ENCODE results near the gene CLASP1.

CLASP1 gene

DNA sequence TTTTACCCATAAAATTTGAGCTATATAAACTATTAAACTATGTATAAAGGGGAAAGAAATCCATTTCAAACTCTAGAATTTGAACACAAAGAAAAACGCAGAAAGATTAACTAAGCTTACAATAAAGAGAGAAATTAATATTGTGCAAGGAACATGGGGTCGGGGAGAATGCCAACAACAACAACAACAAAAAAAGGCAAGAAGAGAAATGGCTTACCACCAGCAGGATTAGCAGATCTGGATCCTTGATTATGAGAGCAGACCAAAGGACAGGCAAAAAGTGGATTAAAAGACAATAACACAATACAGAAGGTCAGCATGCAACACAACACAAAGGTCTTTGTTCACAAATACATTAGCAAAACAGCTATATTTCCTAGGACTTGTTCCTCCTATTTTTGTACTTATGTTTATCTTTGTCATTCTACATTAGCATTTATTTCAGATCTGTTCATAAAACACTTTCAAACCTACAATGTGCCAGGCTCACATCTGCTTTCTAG, 222.0 kb downstream of the CLASP1 start:
- no peak for DNase-seq (ENCODE audit: low spot score)

DNA sequence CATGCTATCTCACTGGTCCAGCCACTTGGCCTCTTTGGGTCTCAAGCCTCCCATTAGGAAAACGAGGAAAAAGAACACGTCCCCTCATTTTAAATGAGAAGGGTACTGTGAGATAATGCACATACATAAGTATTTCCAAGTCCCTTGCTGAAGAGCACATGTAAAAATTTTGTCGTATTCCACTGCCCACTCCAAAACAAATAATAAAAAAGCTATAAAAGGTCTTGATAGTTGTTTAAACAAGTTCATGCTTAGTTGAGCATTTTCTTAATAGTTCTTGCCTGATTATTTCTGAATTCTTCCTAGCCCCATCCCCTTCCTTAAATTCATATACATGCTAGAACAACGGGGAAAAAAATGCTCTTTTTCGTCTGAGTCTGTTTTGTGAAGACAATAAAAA, 228.8 kb downstream of the CLASP1 start:
- DNase-seq (ENCODE audit: low spot score) = no peak

DNA sequence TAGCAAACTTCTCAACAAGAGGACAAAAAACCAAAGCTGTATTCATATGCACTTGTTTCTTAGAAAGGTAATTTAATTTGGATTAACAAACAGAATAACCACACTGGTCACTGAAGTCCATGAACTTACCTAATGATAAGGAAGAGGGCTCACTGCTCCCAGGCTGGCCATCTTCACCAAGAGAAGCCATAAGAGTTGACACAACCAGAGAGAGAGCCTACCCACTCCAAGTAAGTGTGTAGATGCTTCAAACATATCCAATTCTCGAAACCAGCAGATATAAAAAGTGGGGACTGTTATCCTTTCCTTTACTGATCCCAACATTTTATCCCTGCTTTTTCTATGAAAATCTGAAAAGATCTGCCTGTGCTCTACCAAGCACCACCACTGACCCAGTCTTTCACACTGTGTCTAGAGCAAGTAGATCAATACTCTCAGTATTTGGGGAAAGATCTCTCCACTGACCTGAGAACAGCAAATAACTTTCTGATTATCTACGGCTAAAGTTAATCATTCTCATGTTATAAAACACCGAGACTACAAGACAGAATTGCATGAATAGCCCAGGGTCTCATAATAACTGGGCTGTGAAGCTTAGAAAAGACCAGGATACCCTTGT, 230.1 kb downstream of the CLASP1 start:
- DNase-seq (ENCODE audit: low spot score) = no peak

DNA sequence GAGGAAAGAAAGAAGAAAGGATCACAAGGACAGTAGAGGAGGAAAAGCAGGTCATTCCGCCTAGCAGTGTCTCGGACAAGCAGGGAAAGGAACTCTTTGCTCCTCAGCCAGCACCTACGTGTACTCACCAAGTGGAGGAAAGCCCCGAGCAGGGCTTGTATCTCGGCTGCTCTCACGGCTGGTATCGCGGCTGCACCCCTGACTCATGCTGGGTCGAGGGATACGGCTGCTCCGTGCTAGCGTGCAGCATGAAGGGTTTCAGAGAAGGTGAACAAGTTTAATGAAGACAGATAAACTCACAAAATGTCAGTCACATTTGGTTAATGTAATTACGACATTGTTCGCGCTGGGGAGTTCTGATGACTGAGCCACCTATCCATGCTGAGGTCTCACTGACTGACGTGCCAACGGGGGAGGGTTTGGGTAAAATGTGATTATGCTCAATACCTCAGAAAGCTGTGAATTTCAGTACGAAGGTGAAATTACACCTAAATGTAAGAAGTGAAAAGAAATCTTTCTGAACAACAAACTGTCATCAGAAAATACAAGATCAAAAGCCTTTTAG, 230.7 kb downstream of the CLASP1 start:
- no peak for DNase-seq (ENCODE audit: low spot score)

DNA sequence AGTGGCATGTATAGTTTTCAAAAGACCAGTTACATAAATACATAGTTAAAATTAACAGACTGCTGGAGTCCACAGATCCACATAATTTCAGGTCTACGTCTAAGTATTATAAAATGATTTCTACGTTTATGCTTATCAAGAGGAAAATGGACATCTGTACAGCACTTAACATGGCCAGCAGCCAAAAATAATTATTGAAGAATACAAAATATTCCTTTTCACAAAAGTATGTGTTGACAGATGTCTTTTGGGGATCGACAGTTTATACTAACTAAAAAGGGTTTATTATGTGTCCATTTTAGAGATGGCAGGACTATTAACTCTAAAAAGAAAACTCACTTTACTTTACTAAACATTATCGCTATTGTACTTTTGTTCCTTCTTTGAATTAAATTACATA, 231.4 kb downstream of the CLASP1 start:
- no peak for DNase-seq (ENCODE audit: low spot score)

DNA sequence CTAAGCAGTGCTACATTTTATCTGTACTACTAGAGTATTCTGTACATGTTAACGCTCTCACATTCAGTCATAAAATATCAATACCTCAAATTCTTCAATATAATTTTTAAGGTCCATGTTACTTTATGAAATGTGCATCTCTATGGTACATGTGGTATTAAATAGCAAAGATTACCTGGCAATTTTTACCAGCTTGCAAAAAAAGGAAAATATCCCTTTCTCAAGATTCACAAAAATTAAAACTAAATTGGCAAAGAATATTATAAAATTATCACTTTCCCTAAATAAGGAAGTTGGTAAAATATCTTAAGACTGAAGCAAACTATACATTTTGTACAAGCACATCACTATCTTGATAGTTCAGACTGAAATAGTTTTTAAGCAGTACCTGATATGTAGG, 233.5 kb downstream of the CLASP1 start:
- DNase-seq (ENCODE audit: low spot score) = no peak

DNA sequence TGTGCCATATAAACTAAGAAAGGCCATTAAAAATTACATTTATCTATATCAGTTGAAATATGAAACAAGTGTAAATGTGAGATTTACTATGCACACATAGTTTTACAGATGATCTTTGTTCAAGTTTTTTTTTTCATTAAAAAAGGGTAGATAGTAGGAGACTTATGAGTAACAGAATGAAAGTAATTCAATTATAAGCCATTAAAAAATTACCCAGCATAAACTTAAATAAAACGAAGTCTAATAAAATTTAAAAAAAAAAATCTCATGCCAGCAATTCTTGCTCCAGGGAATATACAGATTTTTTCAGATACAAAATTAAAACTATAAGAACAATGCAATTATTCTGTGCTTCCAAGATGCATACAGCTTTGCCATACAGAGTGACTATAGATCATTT, 236.9 kb downstream of the CLASP1 start:
- DNase-seq (ENCODE audit: low spot score) = no peak

DNA sequence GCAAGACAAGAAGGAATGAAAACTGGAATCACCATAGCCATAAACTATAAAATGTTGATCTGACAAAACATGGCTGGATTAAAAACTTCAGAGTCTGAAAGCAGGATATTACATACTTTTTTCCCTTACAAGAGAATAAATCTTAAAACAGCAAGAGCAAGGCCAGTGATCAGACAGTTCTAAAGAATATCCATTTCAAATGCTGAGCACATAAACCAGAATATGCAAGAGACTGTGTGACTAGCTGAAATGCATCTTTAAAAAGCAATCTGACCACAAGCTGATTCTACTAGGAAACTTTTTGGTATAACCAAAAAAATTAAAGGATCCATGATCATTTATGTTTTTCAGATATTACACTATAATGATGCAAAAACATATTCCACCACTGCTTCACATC, 239.3 kb downstream of the CLASP1 start:
- DNase-seq (ENCODE audit: low spot score) = no peak

DNA sequence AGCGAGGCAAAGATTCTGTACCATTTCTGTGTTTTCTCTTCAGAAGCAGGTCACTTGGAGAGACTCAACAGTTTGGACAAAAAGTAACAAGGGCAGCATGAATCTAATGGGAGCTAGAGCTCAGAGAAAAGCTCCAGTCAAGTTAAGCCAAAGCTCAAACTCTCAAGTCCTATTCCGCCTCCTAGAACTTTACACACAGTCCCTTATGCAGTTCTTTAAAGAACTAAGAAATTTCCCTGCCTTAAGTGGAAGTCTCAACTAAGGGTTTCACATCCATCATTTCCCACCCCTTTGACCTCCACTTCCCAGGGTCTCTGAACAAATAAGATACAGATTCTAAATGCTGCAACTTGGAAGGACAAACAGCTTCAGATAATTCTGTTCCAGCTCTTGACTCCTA, 239.9 kb downstream of the CLASP1 start:
- DNase-seq (ENCODE audit: low spot score) = no peak

DNA sequence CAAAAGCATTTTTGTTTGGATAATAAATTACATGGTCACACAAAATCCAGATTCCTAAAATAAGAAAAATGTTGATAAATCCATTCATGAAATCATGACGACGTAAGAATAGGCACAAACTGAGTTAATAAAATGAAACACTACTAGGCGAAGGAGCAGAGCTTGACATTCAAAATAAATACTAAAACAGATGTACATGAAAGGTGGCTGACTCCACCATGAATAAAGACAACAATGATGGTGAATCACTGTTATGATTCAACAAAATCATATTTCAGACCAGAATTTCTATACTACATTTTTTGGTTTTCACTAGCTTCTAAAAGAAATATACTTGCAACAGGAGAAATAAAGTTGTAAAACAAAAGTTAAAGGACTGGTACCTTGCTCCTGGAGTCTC, 240.6 kb downstream of the CLASP1 start:
- no peak for DNase-seq (ENCODE audit: low spot score)

DNA sequence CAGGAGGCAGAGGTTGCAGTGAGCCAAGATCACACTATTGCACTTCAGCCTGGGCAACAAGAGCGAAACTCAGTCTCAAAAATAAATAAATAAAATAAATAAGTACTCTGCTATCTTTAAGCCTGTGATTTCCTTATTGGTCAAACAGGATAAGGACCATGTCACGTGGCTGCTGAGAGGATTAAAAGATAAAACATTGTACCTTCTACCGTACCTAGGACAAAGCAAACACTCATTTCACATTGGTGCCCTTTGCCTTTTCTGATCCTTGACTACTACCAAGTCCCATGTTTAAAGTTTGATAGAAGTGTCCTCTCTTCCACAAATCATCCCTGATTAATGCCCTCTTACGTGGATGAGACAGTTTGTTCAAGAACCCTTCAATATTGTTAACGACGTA, 244.0 kb downstream of the CLASP1 start:
- DNase-seq (ENCODE audit: low spot score) = no peak

DNA sequence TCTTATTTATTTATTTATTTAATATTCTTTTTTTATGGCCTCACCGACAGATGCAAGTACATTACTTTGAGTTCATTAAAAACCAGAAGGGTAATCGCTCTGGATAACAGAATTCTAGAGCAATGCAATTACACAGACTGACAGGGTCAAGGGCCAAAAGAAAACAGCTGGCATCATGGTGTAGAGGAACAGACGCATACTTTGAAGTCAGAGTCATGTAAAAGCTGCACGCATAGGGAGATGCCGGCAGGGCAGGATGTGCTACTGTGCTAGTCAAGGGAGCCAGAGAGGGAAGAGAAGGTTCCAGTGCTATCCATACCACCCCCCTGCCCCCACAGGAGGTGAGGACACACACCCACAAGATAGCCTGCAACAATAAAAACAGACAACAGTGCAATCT, 249.1 kb downstream of the CLASP1 start:
- DNase-seq (ENCODE audit: low spot score) = no peak

DNA sequence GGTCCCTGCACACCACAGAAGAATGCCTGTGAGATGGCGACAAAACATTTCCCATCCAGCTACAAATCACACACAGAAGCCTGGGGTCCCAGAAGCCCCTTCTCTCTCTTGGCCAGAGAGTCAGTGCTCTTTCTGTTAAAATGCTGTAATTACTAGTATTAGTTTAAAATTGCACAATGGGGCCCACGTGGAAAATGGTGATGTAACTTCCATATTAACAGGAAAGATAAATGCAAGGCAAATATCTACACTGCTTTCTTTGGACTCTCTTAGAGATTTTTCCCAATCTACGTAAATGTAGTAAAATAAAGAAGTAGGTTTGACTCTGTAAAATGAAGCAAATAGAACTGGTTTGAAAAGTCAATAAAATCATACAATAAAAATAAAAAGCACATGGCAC, 250.4 kb downstream of the CLASP1 start:
- no peak for DNase-seq (ENCODE audit: low spot score)

DNA sequence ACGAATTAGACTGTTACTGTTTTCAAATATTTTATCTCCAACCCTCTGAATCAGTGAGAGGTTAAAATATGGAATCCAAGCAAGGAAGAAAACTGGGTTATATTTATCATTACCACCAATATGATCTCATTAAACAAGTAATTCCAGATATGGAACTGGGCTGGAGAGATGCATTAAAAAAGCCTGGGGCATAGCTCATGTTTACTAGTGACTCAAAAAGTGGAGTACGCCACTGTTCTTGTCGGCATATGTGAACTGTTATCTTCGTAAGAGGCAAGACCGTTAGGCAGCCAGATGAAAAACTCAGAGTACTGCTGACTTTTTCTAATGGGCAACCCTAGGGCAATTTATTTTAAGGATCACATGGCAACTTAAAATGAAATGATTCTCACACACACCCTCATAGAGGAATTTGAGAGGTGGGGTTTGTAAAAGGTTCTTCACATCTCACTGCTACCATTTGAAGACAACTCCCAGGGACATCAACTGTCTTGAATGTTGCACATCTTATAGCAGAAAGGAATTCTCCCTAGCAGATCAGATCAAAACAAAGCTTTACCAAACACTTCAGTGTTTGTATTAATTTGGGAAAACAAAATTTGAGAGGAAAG, 259.1 kb downstream of the CLASP1 start:
- DNase-seq (ENCODE audit: low spot score) = no peak

DNA sequence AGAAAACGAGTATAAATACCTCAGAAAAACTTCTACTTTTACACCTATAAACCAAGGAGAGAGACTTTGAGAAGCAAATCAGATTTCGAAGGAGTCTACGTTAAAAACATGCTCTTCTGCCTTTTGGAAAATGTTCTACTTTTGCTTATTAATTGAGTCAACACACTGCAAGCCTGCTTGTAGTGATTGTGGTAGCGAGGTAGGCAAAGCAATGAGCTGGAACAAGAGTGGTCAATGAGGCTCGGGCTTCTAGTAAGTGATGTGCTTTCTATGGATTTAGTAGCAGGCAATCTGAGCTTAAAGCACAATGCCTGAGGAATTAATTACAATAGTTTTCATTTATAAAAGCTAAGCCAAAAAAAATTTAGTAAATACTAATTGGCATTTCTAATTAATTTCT, 260.9 kb downstream of the CLASP1 start:
- no peak for DNase-seq (ENCODE audit: low spot score)

DNA sequence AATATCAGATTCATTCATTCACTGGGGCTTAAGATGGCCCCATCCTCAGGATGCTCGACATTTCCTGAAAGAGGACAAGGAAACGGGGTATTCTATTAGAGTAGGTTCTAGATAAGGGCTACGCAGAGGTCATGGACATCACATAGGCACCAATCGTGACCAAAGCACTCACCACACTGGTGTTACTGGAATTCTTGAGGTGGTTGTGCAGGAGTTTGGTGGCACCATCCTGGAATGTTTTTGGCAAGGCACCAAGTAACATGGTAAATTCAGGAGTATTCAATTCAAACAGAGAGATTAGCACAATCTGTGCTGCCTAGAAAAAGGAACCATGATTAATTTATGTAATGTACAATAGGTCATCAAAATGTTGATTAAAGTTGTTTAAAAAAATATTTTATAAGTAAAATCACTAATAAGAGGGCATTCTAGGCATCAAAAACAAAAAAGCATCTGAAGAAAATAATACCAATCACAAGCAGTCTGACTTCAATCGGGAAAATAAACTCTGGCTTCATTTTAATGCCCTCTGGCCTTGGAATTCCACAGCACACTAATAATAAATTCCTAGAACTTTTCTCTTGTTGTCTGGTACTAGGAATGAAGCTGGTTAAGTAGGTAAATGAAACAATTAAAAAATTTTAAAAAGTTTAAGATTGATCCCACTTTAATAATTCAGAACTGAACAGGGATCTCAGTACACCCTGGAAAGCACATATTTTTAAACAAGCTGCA, 261.5 kb downstream of the CLASP1 start:
- DNase-seq (ENCODE audit: low spot score) = no peak

DNA sequence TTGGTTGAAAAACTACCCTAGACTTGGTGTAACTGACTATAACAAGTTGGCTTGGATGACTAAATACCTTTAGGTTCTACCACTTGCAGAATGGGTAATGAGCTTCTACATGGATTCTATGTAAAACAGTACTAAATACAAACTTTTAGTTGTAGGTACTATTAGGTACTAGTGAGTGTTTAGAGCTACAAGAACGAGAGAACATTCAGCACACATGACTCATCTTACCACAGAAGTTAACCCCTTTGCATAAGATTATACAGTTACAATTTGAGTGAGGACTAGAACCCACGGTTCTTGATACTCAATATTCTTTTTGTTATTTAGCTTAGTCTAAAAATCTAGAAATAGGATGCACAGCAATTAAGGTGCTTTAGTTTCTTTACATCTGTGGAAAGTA, 262.6 kb downstream of the CLASP1 start:
- DNase-seq (ENCODE audit: low spot score) = no peak

DNA sequence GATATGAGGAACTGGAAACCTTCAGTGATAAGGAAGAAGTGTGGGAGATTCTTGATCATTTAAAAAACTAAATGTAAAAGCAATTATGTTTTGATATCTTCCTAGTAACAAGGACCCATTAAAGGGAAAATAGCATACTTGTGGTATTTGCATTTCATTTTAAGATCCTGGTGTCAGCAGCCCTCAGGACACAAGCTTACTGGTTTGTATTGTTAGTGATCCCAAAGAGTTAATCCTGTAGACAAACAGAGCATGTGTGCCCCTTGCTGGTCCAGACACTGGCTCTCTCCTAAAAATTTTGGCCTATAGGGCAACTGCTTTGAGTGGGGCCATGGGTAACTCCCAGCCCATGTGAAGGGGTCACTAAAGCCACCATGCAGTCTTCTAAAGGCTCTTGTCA, 263.2 kb downstream of the CLASP1 start:
- DNase-seq (ENCODE audit: low spot score) = no peak

DNA sequence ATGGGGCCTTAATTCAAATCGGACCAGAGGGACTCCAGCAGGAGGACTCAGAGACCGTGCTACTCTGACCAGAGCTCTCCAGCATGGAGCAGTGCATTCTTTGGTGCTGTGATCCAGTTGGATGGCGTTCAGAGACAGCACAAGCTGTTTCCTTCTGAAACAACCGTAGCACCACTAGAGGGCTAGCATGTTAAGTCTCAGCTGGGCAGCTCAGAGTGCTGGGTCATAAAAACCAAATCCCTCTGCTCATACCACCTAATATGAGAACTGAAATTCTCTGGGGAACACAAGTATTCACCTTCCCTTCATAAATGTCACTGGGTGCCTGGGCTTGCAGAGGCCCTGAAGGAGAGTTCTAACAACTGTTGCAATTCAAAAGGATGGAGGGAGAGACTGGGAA, 266.5 kb downstream of the CLASP1 start:
- DNase-seq (ENCODE audit: low spot score) = no peak

DNA sequence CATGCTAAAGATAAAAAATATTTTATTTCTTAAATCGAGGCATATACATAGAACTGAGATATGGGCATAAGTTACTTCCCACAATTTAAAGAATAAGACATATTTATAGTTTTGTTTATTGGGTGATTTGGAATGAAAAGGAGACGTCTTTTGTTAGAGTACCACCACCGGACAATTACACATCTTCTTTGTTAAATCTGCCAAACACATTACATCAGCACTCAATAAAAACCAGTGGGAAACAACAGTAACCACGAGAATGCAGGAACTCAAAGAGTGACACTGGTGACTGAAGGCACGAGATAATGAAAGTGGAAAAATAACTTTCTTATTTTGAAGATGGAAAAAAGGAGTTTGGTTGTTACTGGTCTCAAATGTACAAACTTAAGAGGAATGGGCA, 271.6 kb downstream of the CLASP1 start:
- DNase-seq (ENCODE audit: low spot score) = no peak

DNA sequence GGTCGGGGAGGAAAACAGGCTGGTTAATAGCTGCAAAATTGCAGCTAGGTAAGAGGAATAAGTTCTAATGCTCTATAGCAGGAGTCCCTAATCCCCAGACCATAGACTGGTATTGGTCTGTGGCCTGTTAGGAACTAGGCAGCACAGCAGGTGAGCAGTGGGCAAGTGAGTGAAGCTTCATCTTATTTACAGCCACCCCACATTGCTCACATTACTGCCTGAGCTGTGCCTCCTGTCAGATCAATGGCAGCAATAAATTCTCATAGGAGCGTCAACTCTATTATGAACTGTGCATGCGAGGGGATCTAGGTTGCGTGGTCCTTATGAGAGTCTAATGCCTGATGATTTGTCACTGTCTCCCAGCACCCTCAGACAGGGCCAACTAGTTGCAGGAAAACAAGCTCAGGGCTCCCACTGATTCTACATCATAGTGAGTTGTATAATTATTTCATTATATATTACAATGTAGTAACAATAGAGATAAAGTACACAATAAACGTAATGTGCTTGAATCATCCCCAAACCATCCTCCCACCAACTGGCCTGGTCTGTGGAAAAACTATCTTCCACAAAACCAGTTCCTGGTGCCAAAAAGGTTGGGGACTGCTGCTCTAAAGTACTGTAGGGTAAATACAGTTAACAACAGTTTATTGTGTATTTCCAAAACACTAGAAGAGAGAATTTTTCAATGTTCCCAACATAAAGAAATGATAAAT, 272.6 kb downstream of the CLASP1 start:
- no peak for DNase-seq (ENCODE audit: low spot score)

DNA sequence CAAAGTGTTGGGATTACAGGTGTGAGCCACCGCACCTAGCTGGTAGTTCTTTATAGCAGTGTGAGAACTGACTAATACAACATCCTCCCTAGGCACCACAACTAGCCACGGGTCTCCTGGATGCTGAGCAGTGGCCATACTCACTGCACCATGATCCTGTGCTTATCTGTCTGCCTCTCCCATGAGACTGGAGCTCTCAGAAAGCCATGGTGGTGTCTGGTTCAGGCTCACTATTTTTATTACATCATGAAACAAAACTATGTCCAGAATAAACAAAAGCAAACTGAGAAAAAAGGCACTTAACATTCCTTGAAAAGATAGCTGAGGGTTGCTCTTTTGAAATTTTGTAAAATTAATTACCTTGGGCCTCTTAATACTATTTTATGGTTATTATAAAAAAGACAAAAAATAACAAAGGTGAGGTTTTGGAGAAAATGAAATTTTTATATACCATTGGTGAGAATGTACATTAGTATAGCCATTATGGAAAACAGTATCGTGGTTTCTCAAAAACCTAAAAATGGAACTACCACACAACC, 273.6 kb downstream of the CLASP1 start:
- DNase-seq (ENCODE audit: low spot score) = no peak
